ENCODE results near the gene FOXP1.

DNA sequence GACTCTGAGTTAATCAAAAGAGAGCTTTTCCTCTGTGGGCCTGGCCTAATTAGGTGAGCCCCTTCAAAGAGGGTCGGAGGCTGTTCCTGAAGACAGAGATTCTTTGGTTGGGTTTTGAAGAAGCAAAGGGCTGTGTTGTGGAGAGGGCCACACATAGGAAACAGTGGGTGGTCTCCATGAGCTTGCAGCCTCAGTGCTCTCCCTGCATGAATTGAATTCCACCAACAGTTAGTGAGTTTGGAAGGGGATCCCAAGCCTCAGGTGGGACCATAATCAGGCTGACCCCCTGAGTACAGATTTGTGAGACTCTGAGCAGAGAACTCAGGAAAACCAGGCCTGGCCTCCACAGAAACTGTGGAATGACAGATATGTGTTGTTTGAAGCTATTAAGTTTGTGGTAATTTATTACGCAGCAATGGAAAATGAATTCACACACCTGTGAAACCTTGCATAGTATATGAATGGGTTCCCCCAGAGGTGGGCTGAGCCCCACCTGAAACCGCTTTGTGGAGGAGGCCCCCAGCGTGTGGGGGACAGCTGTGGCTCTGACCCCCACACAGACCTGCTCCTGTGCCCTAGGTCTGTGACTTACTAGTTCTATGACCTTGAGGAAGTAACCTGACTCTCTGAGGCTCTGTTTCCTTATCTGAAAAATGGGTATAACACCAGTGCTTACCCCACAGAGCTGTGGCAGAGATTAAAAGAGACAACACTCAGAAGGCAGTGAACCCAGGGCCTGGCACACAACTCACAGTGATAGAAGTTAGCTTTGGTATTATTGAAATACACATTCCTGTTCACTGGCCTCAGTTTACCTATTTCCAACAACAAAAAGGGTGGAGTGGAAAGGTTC, 431.3 kb downstream of the FOXP1 start:
- TF ChIP-seq POLR2A (IDR thresholded peaks at IDR 0.05) = no peak
- TF ChIP-seq, protein P1, sequence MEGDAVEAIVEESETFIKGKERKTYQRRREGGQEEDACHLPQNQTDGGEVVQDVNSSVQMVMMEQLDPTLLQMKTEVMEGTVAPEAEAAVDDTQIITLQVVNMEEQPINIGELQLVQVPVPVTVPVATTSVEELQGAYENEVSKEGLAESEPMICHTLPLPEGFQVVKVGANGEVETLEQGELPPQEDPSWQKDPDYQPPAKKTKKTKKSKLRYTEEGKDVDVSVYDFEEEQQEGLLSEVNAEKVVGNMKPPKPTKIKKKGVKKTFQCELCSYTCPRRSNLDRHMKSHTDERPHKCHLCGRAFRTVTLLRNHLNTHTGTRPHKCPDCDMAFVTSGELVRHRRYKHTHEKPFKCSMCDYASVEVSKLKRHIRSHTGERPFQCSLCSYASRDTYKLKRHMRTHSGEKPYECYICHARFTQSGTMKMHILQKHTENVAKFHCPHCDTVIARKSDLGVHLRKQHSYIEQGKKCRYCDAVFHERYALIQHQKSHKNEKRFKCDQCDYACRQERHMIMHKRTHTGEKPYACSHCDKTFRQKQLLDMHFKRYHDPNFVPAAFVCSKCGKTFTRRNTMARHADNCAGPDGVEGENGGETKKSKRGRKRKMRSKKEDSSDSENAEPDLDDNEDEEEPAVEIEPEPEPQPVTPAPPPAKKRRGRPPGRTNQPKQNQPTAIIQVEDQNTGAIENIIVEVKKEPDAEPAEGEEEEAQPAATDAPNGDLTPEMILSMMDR (IDR thresholded peaks at IDR 0.05) = no peak
